Kidney (tissue), 14 donors: ENCODE measurements around the gene IL17REL. TPM values are rescaled to one million over a fixed set of nuclear protein-coding genes. Genes with fewer than 3 reads are reported as not detected.

Experiments used
- DNase-seq, 5 donors: peaks; one replicate each; pipeline ENCODE4 v3.0.0-alpha.2; 2013 to 2020
- FAIRE-seq: peaks from 2 replicates; lab custom pipeline; 2012; peaks lifted over from hg19 to GRCh38; lab: Jason Lieb, UNC
- H3K27ac ChIP-seq, 2 donors: one replicate each; pipeline ENCODE4 v1.7.0; 2013; ENCODE audit warnings: low read depth in 2 of 2, low read length in 2 of 2, inconsistent platforms in 1 of 2
- H3K27me3 ChIP-seq: one replicate; pipeline ENCODE4 v1.7.1; 2013; ENCODE audit warnings: low read length, inconsistent platforms; ENCODE audit not compliant: control insufficient read depth, insufficient read depth
- H3K36me3 ChIP-seq, 3 donors: one replicate each; pipeline versions ENCODE4 v1.7.0 to v1.7.1; 2013; ENCODE audit warnings: low read length in 3 of 3, control low read depth in 1 of 3, inconsistent platforms in 1 of 3; ENCODE audit not compliant: insufficient read depth in 3 of 3, control insufficient read depth in 2 of 3
- H3K4me1 ChIP-seq, 3 donors: one replicate each; pipeline versions ENCODE4 v1.7.0 to v1.7.1; 2013; ENCODE audit warnings: low read length in 3 of 3, inconsistent platforms in 1 of 3, low read depth in 1 of 3; ENCODE audit not compliant: control insufficient read depth in 2 of 3, insufficient read depth in 2 of 3
- H3K4me3 ChIP-seq, 3 donors: one replicate each; pipeline versions ENCODE4 v1.7.0 to v1.8.1; 2013; ENCODE audit warnings: low read length in 3 of 3, control low read depth in 1 of 3, inconsistent platforms in 1 of 3
- H3K9ac ChIP-seq, 3 donors: one replicate each; pipeline versions ENCODE4 v1.7.0 to v1.7.1; 2013; ENCODE audit warnings: low read length in 3 of 3, control low read depth in 1 of 3, inconsistent platforms in 1 of 3
- H3K9me3 ChIP-seq, 3 donors: one replicate each; pipeline versions ENCODE4 v1.7.0 to v1.7.1; 2013; ENCODE audit warnings: low read length in 3 of 3, control low read depth in 1 of 3, inconsistent platforms in 1 of 3; ENCODE audit not compliant: control insufficient read depth in 2 of 3, insufficient read depth in 1 of 3
- intact Hi-C: fragments of 100-400 bp; cut with DNase I; formaldehyde crosslinking; loops from one replicate; pipeline ENCODE4 v1.11.1; 2022
- polyA plus RNA-seq: library from polyadenylated mRNA; stranded (reverse); fragments of 350-450 nt; fragmentation: Illumina TruSeq; extraction: RNeasy Lipid Tissue Mini Kit (QIAGEN cat#74804); gene quantifications from one replicate; pipeline ENCODE4 v1.2.3, GENCODE V29; 2014; ENCODE audit warnings: low read depth, low replicate concordance; ENCODE audit not compliant: insufficient read depth
- total RNA-seq: library from RNA; stranded (reverse); fragmentation: NEBNext Ultra II Directional; extraction: Animal tissue kit (Norgen Biotek cat#: 25700); gene quantifications from one replicate; pipeline ENCODE4 v1.2.1, GENCODE V29; 2021
- TF ChIP-seq, protein P1 (sequence below): IDR thresholded peaks from 3 replicates; pipeline ENCODE4 v1.5.1; 2012; ENCODE audit warnings: mild to moderate bottlenecking, moderate library complexity, borderline replicate concordance; ENCODE audit not compliant: insufficient read depth; ENCODE audit errors: extremely low read depth
- donor health status: control.
- donor health status: control.
- donor health status: control.
- donor health status: control.
- donor health status: control.
- donor health status: DM: yes; HTN: yes; CAD: no.
- donor health status: Normal renal cell carcinoma (clear cell type).

Gene IL17REL
- total and polyA plus RNA-seq, 2 donors from 2014 or later = 0.16 TPM; not detected in 1

DNA sequence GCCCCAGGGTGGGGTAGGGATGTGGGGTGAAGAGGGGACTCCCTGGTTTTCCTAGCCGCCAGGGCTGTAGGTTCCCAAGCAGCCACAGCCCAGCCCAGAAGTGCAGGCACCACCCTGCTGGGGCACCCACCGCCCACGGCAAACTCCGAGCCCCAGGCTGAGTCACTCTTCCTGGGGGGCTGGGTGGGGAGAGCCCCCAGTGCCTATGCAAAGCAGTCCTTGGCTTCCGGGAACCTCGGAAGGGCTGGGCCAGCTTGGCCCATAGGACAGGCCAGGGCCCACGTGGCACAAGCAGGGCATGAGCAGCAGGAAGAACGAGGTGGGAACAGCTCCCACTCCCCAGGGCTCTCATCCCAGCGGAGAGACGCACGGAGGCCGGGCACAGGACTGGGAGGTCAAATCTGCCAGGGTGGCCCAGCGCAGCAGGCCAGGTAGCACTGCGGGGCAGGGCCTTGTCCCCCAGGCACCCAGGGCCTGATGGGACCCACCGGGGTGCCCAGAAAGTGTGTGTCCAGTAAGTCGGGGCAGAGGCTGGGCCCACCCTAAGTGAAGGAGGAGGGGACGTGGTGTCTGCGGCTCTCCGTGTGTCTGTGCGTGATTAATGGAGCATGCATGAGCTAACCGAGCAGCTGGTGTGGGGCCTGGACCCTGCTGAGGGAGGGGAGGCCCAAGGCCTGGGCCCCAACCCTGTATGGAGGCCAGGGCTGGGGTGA, 4.6 kb upstream of the IL17REL start:
- intact Hi-C loops = no loop called here
- peak in 1 of 5 donors; percentile 76 for DNase-seq
- TF ChIP-seq, protein P1, sequence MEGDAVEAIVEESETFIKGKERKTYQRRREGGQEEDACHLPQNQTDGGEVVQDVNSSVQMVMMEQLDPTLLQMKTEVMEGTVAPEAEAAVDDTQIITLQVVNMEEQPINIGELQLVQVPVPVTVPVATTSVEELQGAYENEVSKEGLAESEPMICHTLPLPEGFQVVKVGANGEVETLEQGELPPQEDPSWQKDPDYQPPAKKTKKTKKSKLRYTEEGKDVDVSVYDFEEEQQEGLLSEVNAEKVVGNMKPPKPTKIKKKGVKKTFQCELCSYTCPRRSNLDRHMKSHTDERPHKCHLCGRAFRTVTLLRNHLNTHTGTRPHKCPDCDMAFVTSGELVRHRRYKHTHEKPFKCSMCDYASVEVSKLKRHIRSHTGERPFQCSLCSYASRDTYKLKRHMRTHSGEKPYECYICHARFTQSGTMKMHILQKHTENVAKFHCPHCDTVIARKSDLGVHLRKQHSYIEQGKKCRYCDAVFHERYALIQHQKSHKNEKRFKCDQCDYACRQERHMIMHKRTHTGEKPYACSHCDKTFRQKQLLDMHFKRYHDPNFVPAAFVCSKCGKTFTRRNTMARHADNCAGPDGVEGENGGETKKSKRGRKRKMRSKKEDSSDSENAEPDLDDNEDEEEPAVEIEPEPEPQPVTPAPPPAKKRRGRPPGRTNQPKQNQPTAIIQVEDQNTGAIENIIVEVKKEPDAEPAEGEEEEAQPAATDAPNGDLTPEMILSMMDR = no peak

DNA sequence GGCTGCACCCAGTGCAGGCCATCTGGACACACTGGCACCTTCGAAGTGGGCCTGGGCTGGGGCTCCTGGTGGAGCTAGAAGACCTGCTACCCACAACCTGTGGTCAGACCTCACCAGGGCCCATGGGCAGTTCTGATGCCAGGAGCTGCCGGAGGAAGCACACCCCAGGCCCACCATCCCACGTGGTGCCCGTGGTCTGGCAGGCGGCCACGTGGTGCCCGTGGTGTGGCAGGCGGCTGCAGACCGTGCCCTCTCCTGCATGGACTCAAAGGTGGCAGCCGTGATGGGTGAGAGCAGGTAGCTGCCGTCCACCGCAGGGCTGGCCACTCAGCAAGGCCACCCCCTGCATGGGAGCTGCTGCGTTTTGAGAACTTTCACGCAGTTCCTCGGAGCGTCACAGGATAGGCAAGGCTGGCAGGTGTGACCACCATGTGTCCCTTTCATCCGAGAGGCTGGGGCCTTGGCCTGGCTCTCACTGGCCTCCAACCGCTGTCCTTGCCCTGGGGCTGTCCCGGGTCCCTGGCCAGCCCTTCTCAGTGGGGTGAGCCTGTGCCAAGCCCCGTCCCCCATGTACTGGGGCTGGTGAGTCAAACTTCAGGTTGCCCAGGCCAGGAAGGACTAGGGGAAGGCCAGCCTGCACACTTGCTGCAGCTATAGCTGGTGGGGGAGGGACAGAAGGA, 3.9 kb upstream of the IL17REL start:
- Histone ChIP-seq H3K9ac (no peak overlapping the region), H3K36me3 (no peaks in the 10 kb centered on the region), H3K4me1 (no peaks in the 10 kb centered on the region), H3K27me3 (peaks cover 9% of the 10 kb centered on the region), H3K4me3 (no peak overlapping the region), H3K27ac (no peak overlapping the region), H3K9me3 (peaks cover 0 to 8% (median 0%) of the 10 kb centered on the region in 3 donors)
- intact Hi-C loops = no loop called here
- no peak for FAIRE-seq
- peak in 1 of 5 donors; percentile 70 for DNase-seq
- TF ChIP-seq, protein P1 = no peak

More for the DNA sequence above, 4.6 kb upstream of the IL17REL start:
- Histone ChIP-seq H3K4me1 (no peaks in the 10 kb centered on the region), H3K9ac (no peak overlapping the region), H3K4me3 (no peak overlapping the region), H3K27me3 (peaks cover 4% of the 10 kb centered on the region), H3K9me3 (peaks cover 0 to 8% (median 0%) of the 10 kb centered on the region in 3 donors), H3K27ac (no peak overlapping the region), H3K36me3 (no peaks in the 10 kb centered on the region)
- FAIRE-seq = no peak

DNA sequence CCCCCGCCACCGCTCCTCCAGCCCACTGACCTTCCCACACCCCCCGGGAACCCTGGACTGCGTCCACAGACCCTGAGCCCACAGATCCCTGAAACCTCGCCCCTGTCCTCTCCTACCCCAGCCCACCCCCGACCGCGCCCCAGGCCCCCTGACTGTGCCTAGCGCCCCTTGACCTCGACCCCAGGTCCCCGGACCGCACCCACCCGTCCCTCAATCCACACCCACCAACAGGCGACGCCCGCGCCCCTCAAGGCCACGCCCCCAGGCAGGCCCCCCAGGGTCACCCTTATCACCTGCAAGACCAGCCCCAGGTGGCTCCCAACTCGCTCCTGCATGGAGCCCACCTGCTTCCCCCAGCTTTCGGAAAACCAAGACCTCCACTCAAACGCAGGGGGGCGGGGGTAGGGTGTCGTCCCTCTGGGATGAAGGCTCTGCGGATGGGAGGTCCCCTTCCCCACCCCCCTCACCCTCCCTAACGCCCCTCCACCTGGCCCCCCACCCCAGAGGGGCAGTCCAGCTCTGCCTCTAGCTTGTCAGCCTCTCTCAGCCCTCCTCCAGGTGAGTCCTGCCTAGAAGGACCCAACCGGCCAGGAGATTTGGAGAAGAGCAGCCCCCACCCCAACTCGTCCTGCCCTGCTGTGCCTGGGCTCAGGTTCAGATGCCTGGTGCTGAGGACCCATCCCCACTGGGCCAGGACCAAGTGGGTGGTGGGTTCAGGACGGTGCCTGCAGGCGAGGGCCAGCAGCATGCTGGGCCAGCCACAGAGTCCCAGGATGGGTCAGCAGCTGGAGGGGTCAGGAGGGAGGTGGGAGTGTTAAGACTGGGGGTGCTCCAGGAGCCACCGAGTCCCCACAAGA, 3.1 kb upstream of the IL17REL start:
- TF ChIP-seq, protein P1 = no peak
- Histone ChIP-seq H3K4me3 (no peak overlapping the region), H3K27me3 (peaks cover 13% of the 10 kb centered on the region), H3K27ac (no peak overlapping the region), H3K9ac (no peak overlapping the region), H3K4me1 (no peaks in the 10 kb centered on the region), H3K9me3 (peaks cover 0 to 6% (median 0%) of the 10 kb centered on the region in 3 donors), H3K36me3 (no peaks in the 10 kb centered on the region)
- FAIRE-seq (no peak), DNase-seq (peak in 2 of 5 donors; percentile 69 to 75)
- intact Hi-C loops = no loop called here
